B cell (primary cell): ENCODE results near the gene TAS2R41. TPM values are rescaled to one million over a fixed set of nuclear protein-coding genes. Genes with fewer than 3 reads are reported as not detected.

Experiments
- ATAC-seq: fragments of 200-7000 bp; cut with Tn5 transposase; one replicate; pipeline ENCODE4 v1.10.0; 2021; ENCODE audit warnings: low read depth, mild to moderate bottlenecking, moderate number of reproducible peaks, moderate library complexity
- CTCF ChIA-PET: fragments of 350-600 bp; sonication (Branson Sonifier 250); formaldehyde crosslinking; loops from one replicate; lab custom pipeline; 2021; ENCODE audit warnings: antibody characterized with exemption, inconsistent platforms; lab: Charles Lee
- POLR2A ChIA-PET: fragments of 350-600 bp; sonication (Branson Sonifier 250); formaldehyde crosslinking; loops from one replicate; lab custom pipeline; 2021; ENCODE audit warnings: antibody characterized with exemption; lab: Charles Lee
- DNase-seq: peaks from one replicate; pipeline ENCODE4 v3.0.0; 2013
- H2AFZ ChIP-seq: 2 replicates; pipeline ENCODE4 v1.6.1; 2012; ENCODE audit warnings: mild to moderate bottlenecking, low read depth, low read length; ENCODE audit not compliant: insufficient read depth, poor library complexity, severe bottlenecking
- H3K27ac ChIP-seq, 2 donors: 1 replicate in 1 of 2; 2 replicates in 1 of 2; pipeline ENCODE4 v1.5.1; 2012 to 2013; ENCODE audit warnings: low read length in 2 of 2, mild to moderate bottlenecking in 2 of 2, moderate library complexity in 1 of 2
- H3K27me3 ChIP-seq, 4 experiments: fragments of 200-600 bp in 1 of 4; sonication (generic) in 1 of 4; replicated peaks in 1 of 4; 1 replicate in 2 of 4; 2 replicates in 2 of 4; pipeline versions ENCODE4 v1.6.1 to v1.7.0; 2013 to 2016; ENCODE audit warnings: low read length in 3 of 4, mild to moderate bottlenecking in 2 of 4, mixed read lengths in 1 of 4, moderate library complexity in 1 of 4; ENCODE audit not compliant: insufficient read depth in 4 of 4, control insufficient read depth in 3 of 4; ENCODE audit errors: control extremely low read depth in 1 of 4
- H3K36me3 ChIP-seq, 2 experiments: replicated peaks in 1 of 2; 1 replicate in 1 of 2; 2 replicates in 1 of 2; pipeline versions ENCODE4 v1.6.1 to v1.7.1; 2013; ENCODE audit warnings: low read length in 1 of 2; ENCODE audit not compliant: insufficient read depth in 2 of 2, control insufficient read depth in 1 of 2; ENCODE audit errors: control extremely low read depth in 1 of 2, extremely low read depth in 1 of 2
- H3K4me1 ChIP-seq, 2 donors: fragments of 200-600 bp in 1 of 2; sonication (generic) in 1 of 2; 1 replicate in 1 of 2; 2 replicates in 1 of 2; pipeline versions ENCODE4 v1.5.1 to v1.6.1; 2013 to 2017; ENCODE audit warnings: low read length in 2 of 2; ENCODE audit not compliant: control insufficient read depth in 2 of 2, insufficient read depth in 2 of 2
- H3K4me2 ChIP-seq: replicated peaks from 2 replicates; pipeline ENCODE3; 2012; ENCODE audit warnings: mild to moderate bottlenecking, low read depth, low read length; ENCODE audit not compliant: poor library complexity, severe bottlenecking
- H3K4me3 ChIP-seq, 5 experiments: fragments of 200-600 bp in 1 of 5; sonication (generic) in 1 of 5; 1 replicate in 3 of 5; 2 replicates in 2 of 5; pipeline versions ENCODE4 v1.5.1 to v1.7.0; 2011 to 2016; ENCODE audit warnings: low read length in 4 of 5, mild to moderate bottlenecking in 4 of 5, low read depth in 2 of 5, control low read depth in 1 of 5, moderate library complexity in 1 of 5; ENCODE audit not compliant: insufficient read depth in 1 of 5; ENCODE audit errors: control extremely low read depth in 1 of 5, extremely low read depth in 1 of 5
- H3K79me2 ChIP-seq: fragments of 200-600 bp; sonication (generic); one replicate; pipeline ENCODE4 v1.6.0; 2016; ENCODE audit warnings: low read length; ENCODE audit not compliant: control insufficient read depth, insufficient read depth
- H3K9ac ChIP-seq: fragments of 200-600 bp; sonication (generic); 2 replicates; pipeline ENCODE4 v1.6.1; 2017; ENCODE audit warnings: mild to moderate bottlenecking, low read length, moderate library complexity
- H3K9me3 ChIP-seq, 3 donors: one replicate each; pipeline versions ENCODE4 v1.6.1 to v1.7.1; 2013; ENCODE audit warnings: low read length in 2 of 3; ENCODE audit not compliant: control insufficient read depth in 2 of 3, insufficient read depth in 1 of 3; ENCODE audit errors: control extremely low read depth in 1 of 3
- H4K20me1 ChIP-seq: 2 replicates; pipeline ENCODE4 v1.6.0; 2012; ENCODE audit warnings: mild to moderate bottlenecking, low read length; ENCODE audit not compliant: insufficient read depth, control insufficient read depth, poor library complexity, severe bottlenecking
- H3K27ac Mint-ChIP-seq: one replicate; pipeline ENCODE4 v1.8.0; 2021; ENCODE audit warnings: mixed read lengths
- H3K27me3 Mint-ChIP-seq: one replicate; pipeline ENCODE4 v1.8.0; 2021; ENCODE audit warnings: mixed read lengths
- H3K4me1 Mint-ChIP-seq: one replicate; pipeline ENCODE4 v1.8.0; 2021; ENCODE audit warnings: mixed read lengths
- H3K4me3 Mint-ChIP-seq: one replicate; pipeline ENCODE4 v1.8.0; 2021; ENCODE audit warnings: mixed read lengths
- H3K9me3 Mint-ChIP-seq: one replicate; pipeline ENCODE4 v1.8.0; 2022; ENCODE audit warnings: mixed read lengths; ENCODE audit not compliant: insufficient read depth
- CTCF ChIP-seq: fragments of 200-600 bp; IDR thresholded peaks from one replicate; pipeline ENCODE4 v1.8.0; 2022; ENCODE audit warnings: antibody characterized with exemption, mild to moderate bottlenecking
- EZH2 ChIP-seq: IDR thresholded peaks from 2 replicates; pipeline ENCODE4 v1.6.1; 2012; ENCODE audit warnings: borderline replicate concordance, low read depth, mild to moderate bottlenecking, moderate library complexity, low read length; ENCODE audit not compliant: insufficient read depth, poor library complexity, severe bottlenecking
- WGBS: methylation state at CpG from one replicate; pipeline ENCODE4 v1.1.5; 2013; ENCODE audit warnings: missing lambda C conversion rate; ENCODE audit not compliant: insufficient coverage; 5-methylcytosine and 5-hydroxymethylcytosine counted together
- intact Hi-C: fragments of 100-400 bp; cut with micrococcal nuclease; formaldehyde crosslinking; loops from one replicate; pipeline ENCODE4 v1.10.0; 2022
- polyA plus RNA-seq: library from polyadenylated mRNA; depleted of rRNA; stranded (reverse); fragments of >200 nt; gene quantifications from 2 replicates; pipeline ENCODE4 v1.2.3, GENCODE V29; 2012
- total RNA-seq, 2 donors: library from RNA; stranded (reverse); fragments of 120-200 nt in 1 of 2; gene quantifications; 1 replicate in 1 of 2; 2 replicates in 1 of 2; pipeline versions ENCODE4 v1.2.3 to v1.2.4, GENCODE V29; 2013 to 2022

The TAS2R41 gene
- total and polyA plus RNA-seq, 2 donors (not counting 1 experiment from before 2014, with no cell fraction given): not detected

- TF ChIP-seq EZH2: no peak
- no peak for TF ChIP-seq CTCF
- Histone ChIP-seq H3K27ac (no peak overlapping the region), H3K36me3 (no peaks in the 10 kb centered on the region), H3K4me1 (no peaks in the 10 kb centered on the region), H2AFZ (no peak overlapping the region), H3K4me3 (no peak overlapping the region), H3K9ac (no peak overlapping the region), H3K27me3 (peaks cover 0 to 6% (median 2%) of the 10 kb centered on the region in 4 experiments), H3K9me3 (no peaks in the 10 kb centered on the region), H3K79me2 (no peaks in the 10 kb centered on the region), H3K4me2 (no peak overlapping the region), H4K20me1 (no peaks in the 10 kb centered on the region)
- no peaks in the 10 kb centered on the region for H3K4me1 Mint-ChIP-seq
- ChIA-PET POLR2A (no interaction called here), CTCF (no interaction called here)
- no peak overlapping the region for H3K27ac Mint-ChIP-seq
- peaks cover 11% of the 10 kb centered on the region for H3K27me3 Mint-ChIP-seq
- no peak for ATAC-seq
- H3K4me3 Mint-ChIP-seq: no peak overlapping the region
- no peak for DNase-seq
- intact Hi-C loops: no loop called here
- no peaks in the 10 kb centered on the region for H3K9me3 Mint-ChIP-seq
Observed at GRCh38 chr7:143451122-143451521, 26.6 kb upstream of the TAS2R41 start.

- H3K27me3 ChIP-seq: peaks cover 0 to 6% (median 2%) of the 10 kb centered on the region in 4 experiments
- CTCF ChIA-PET: no interaction called here
- H3K27ac Mint-ChIP-seq: no peak overlapping the region
- H3K36me3 ChIP-seq: no peaks in the 10 kb centered on the region
- POLR2A ChIA-PET: no interaction called here
- TF ChIP-seq EZH2: no peak
- TF ChIP-seq CTCF: no peak
- no peaks in the 10 kb centered on the region for H4K20me1 ChIP-seq
- no peak overlapping the region for H3K4me2 ChIP-seq
- no peak overlapping the region for H2AFZ ChIP-seq
- H3K9me3 Mint-ChIP-seq: no peaks in the 10 kb centered on the region
- WGBS: 100% methylated on average over 1 of the region's 1 CpG
- H3K9ac ChIP-seq: no peak overlapping the region
- peaks cover 11% of the 10 kb centered on the region for H3K27me3 Mint-ChIP-seq
- no peaks in the 10 kb centered on the region for H3K4me1 Mint-ChIP-seq
- no peaks in the 10 kb centered on the region for H3K4me1 ChIP-seq
- DNase-seq: no peak
- H3K4me3 Mint-ChIP-seq: no peak overlapping the region
- no peak for ATAC-seq
- no peak overlapping the region for H3K27ac ChIP-seq
- no peaks in the 10 kb centered on the region for H3K9me3 ChIP-seq
- H3K79me2 ChIP-seq: no peaks in the 10 kb centered on the region
- H3K4me3 ChIP-seq: no peak overlapping the region
- intact Hi-C loops: no loop called here
Observed at GRCh38 chr7:143451746-143452145, 25.9 kb upstream of the TAS2R41 start.
